WTC11 (cell line): Measurements from ENCODE around the gene CTXND2. TPM values are rescaled to one million over a fixed set of nuclear protein-coding genes. Genes with fewer than 3 reads are reported as not detected.

Experiments
- ATAC-seq: fragments of 200-7000 bp; cut with Tn5 transposase; 2 replicates; pipeline ENCODE4 v1.10.0; 2021; ENCODE audit warnings: mild to moderate bottlenecking, moderate library complexity
- CTCF ChIA-PET: fragments of 300-600 bp; sonication (Branson Sonifier 250); formaldehyde crosslinking; loops from one replicate; lab custom pipeline; 2021; ENCODE audit warnings: antibody characterized with exemption; lab: Charles Lee
- POLR2A ChIA-PET: fragments of 350-600 bp; sonication (Branson Sonifier 250); formaldehyde crosslinking; loops from one replicate; lab custom pipeline; 2021; ENCODE audit warnings: antibody characterized with exemption; lab: Charles Lee
- DNase-seq: peaks from one replicate; pipeline ENCODE4 v3.0.0; 2021; ENCODE audit warnings: low spot score
- H3K27ac Mint-ChIP-seq: 2 replicates; pipeline ENCODE4 v1.8.0; 2021; ENCODE audit warnings: mixed read lengths
- H3K27me3 Mint-ChIP-seq: 2 replicates; pipeline ENCODE4 v1.8.0; 2021; ENCODE audit warnings: low read depth, mild to moderate bottlenecking, moderate library complexity, mixed read lengths
- H3K36me3 Mint-ChIP-seq: 2 replicates; pipeline ENCODE4 v1.8.0; 2021; ENCODE audit warnings: mixed read lengths
- H3K4me1 Mint-ChIP-seq: 2 replicates; pipeline ENCODE4 v1.8.0; 2022; ENCODE audit warnings: mixed read lengths
- H3K4me3 Mint-ChIP-seq: 2 replicates; pipeline ENCODE4 v1.8.0; 2021; ENCODE audit warnings: mild to moderate bottlenecking, moderate library complexity, mixed read lengths
- H3K9me3 Mint-ChIP-seq: 2 replicates; pipeline ENCODE4 v1.8.0; 2021; ENCODE audit warnings: mixed read lengths
- CREM ChIP-seq: sonication (generic); formaldehyde crosslinking; IDR thresholded peaks from 2 replicates; pipeline ENCODE4 v1.8.1; 2022; ENCODE audit warnings: mild to moderate bottlenecking, missing genetic modification reagents, moderate library complexity
- ESRRA ChIP-seq: sonication (generic); formaldehyde crosslinking; IDR thresholded peaks from 2 replicates; pipeline ENCODE4 v1.8.1; 2022; ENCODE audit warnings: mild to moderate bottlenecking, missing genetic modification reagents, borderline replicate concordance
- FOXK1 ChIP-seq: sonication (generic); formaldehyde crosslinking; IDR thresholded peaks from 2 replicates; pipeline ENCODE4 v1.8.0; 2022; ENCODE audit warnings: mild to moderate bottlenecking, moderate library complexity, missing genetic modification reagents
- GRHL2 ChIP-seq: fragments of 250-450 bp; sonication (Bioruptor Pico); IDR thresholded peaks from 2 replicates; pipeline ENCODE4 v1.8.0; 2022; ENCODE audit warnings: mild to moderate bottlenecking, moderate library complexity; ENCODE audit not compliant: insufficient replicate concordance, severe bottlenecking
- RELA ChIP-seq: sonication (generic); formaldehyde crosslinking; IDR thresholded peaks from 2 replicates; pipeline ENCODE4 v1.8.1; 2022; ENCODE audit warnings: missing genetic modification reagents, mild to moderate bottlenecking, borderline replicate concordance
- ZNF232 ChIP-seq: sonication (generic); formaldehyde crosslinking; IDR thresholded peaks from 2 replicates; pipeline ENCODE4 v1.8.0; 2022; ENCODE audit warnings: mild to moderate bottlenecking, missing genetic modification reagents
- ZNF671 ChIP-seq: fragments of 250-450 bp; sonication (Bioruptor Pico); IDR thresholded peaks from 2 replicates; pipeline ENCODE4 v1.8.0; 2021; ENCODE audit warnings: mild to moderate bottlenecking
- total RNA-seq: library from RNA; stranded (reverse); gene quantifications from 3 replicates; pipeline ENCODE4 v1.2.3, GENCODE V29; 2021
- TF ChIP-seq, protein P1 (sequence below): sonication (generic); formaldehyde crosslinking; IDR thresholded peaks from 2 replicates; pipeline ENCODE4 v1.8.1; 2022; ENCODE audit warnings: low read depth, mild to moderate bottlenecking, moderate library complexity, missing genetic modification reagents, borderline replicate concordance
- TF ChIP-seq, protein P2 (sequence below): sonication (generic); formaldehyde crosslinking; IDR thresholded peaks from 2 replicates; pipeline ENCODE4 v1.8.1; 2022; ENCODE audit warnings: low read depth, missing genetic modification reagents, borderline replicate concordance
- TF ChIP-seq, protein P3 (sequence below): sonication (generic); formaldehyde crosslinking; IDR thresholded peaks from 2 replicates; pipeline ENCODE4 v1.8.1; 2023; ENCODE audit warnings: mild to moderate bottlenecking, missing genetic modification reagents
- TF ChIP-seq, protein P4 (sequence below): sonication (generic); formaldehyde crosslinking; IDR thresholded peaks from 2 replicates; pipeline ENCODE4 v1.8.1; 2023; ENCODE audit warnings: mild to moderate bottlenecking, missing genetic modification reagents, moderate library complexity
- TF ChIP-seq, protein P5 (sequence below): sonication (generic); formaldehyde crosslinking; IDR thresholded peaks from 2 replicates; pipeline ENCODE4 v1.8.1; 2023; ENCODE audit warnings: mild to moderate bottlenecking, missing genetic modification reagents, moderate library complexity
- TF ChIP-seq, protein P6 (sequence below): sonication (generic); formaldehyde crosslinking; IDR thresholded peaks from 2 replicates; pipeline ENCODE4 v1.8.1; 2023; ENCODE audit warnings: mild to moderate bottlenecking, missing genetic modification reagents
- TF ChIP-seq, protein P7 (sequence below): sonication (generic); formaldehyde crosslinking; IDR thresholded peaks from 2 replicates; pipeline ENCODE4 v1.8.0; 2023; ENCODE audit warnings: missing genetic modification reagents, mild to moderate bottlenecking, borderline replicate concordance
- TF ChIP-seq, protein P8 (sequence below): sonication (generic); formaldehyde crosslinking; IDR thresholded peaks from 2 replicates; pipeline ENCODE4 v1.8.0; 2022; ENCODE audit warnings: mild to moderate bottlenecking, missing genetic modification reagents
- TF ChIP-seq, protein P9 (sequence below): sonication (generic); formaldehyde crosslinking; conservative IDR thresholded peaks from 2 replicates; pipeline ENCODE4 v1.8.1; 2022; ENCODE audit warnings: mild to moderate bottlenecking, missing genetic modification reagents

The CTXND2 gene
- total RNA-seq, 1 experiment from 2014 or later: not detected

DNA sequence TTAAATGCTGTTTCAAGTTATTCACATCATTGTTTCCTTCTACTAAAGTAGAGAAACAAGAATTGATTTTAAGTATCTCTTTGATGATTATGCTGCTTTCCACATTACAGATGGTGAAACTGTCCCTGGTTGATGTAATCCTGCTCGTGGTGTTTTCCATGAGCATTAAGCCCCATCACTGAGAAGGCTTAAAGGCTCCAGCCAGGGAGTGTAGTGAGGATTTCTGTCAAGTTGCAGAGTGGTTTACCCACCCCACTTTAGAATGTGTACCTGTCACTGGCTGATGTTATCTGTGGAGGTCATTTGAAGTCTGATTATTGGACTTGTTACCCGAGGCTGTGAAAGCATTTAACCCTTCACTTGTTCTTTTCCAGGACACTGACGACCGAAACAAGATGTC is 74.8 kb downstream of the CTXND2 start:
- CTCF ChIA-PET: interaction anchor here (1.0 to 1.7 kb wide), 3 partner anchors 10 to 35 kb away, joined by 3 to 5 read pairs (median 5); no protein-coding TSS in a partner anchor
- H3K4me1 Mint-ChIP-seq: no peaks in the 10 kb centered on the region
- H3K36me3 Mint-ChIP-seq: peaks cover 85% of the 10 kb centered on the region
- DNase-seq: no peak
- no peak overlapping the region for H3K4me3 Mint-ChIP-seq
- ATAC-seq: no peak
- no peak overlapping the region for H3K27ac Mint-ChIP-seq
- TF ChIP-seq, protein P1, sequence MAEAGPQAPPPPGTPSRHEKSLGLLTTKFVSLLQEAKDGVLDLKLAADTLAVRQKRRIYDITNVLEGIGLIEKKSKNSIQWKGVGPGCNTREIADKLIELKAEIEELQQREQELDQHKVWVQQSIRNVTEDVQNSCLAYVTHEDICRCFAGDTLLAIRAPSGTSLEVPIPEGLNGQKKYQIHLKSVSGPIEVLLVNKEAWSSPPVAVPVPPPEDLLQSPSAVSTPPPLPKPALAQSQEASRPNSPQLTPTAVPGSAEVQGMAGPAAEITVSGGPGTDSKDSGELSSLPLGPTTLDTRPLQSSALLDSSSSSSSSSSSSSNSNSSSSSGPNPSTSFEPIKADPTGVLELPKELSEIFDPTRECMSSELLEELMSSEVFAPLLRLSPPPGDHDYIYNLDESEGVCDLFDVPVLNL (CRISPR knock-in tag): no peak
- TF ChIP-seq, protein P2, sequence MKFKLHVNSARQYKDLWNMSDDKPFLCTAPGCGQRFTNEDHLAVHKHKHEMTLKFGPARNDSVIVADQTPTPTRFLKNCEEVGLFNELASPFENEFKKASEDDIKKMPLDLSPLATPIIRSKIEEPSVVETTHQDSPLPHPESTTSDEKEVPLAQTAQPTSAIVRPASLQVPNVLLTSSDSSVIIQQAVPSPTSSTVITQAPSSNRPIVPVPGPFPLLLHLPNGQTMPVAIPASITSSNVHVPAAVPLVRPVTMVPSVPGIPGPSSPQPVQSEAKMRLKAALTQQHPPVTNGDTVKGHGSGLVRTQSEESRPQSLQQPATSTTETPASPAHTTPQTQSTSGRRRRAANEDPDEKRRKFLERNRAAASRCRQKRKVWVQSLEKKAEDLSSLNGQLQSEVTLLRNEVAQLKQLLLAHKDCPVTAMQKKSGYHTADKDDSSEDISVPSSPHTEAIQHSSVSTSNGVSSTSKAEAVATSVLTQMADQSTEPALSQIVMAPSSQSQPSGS (CRISPR knock-in tag): no peak
- TF ChIP-seq, protein P3, sequence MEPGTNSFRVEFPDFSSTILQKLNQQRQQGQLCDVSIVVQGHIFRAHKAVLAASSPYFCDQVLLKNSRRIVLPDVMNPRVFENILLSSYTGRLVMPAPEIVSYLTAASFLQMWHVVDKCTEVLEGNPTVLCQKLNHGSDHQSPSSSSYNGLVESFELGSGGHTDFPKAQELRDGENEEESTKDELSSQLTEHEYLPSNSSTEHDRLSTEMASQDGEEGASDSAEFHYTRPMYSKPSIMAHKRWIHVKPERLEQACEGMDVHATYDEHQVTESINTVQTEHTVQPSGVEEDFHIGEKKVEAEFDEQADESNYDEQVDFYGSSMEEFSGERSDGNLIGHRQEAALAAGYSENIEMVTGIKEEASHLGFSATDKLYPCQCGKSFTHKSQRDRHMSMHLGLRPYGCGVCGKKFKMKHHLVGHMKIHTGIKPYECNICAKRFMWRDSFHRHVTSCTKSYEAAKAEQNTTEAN (CRISPR knock-in tag): no peak
- TF ChIP-seq, protein P4, sequence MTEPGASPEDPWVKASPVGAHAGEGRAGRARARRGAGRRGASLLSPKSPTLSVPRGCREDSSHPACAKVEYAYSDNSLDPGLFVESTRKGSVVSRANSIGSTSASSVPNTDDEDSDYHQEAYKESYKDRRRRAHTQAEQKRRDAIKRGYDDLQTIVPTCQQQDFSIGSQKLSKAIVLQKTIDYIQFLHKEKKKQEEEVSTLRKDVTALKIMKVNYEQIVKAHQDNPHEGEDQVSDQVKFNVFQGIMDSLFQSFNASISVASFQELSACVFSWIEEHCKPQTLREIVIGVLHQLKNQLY: no peak
- TF ChIP-seq, protein P5, sequence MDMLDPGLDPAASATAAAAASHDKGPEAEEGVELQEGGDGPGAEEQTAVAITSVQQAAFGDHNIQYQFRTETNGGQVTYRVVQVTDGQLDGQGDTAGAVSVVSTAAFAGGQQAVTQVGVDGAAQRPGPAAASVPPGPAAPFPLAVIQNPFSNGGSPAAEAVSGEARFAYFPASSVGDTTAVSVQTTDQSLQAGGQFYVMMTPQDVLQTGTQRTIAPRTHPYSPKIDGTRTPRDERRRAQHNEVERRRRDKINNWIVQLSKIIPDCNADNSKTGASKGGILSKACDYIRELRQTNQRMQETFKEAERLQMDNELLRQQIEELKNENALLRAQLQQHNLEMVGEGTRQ (CRISPR knock-in tag): no peak
- TF ChIP-seq, protein P6, sequence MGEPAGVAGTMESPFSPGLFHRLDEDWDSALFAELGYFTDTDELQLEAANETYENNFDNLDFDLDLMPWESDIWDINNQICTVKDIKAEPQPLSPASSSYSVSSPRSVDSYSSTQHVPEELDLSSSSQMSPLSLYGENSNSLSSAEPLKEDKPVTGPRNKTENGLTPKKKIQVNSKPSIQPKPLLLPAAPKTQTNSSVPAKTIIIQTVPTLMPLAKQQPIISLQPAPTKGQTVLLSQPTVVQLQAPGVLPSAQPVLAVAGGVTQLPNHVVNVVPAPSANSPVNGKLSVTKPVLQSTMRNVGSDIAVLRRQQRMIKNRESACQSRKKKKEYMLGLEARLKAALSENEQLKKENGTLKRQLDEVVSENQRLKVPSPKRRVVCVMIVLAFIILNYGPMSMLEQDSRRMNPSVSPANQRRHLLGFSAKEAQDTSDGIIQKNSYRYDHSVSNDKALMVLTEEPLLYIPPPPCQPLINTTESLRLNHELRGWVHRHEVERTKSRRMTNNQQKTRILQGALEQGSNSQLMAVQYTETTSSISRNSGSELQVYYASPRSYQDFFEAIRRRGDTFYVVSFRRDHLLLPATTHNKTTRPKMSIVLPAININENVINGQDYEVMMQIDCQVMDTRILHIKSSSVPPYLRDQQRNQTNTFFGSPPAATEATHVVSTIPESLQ (CRISPR knock-in tag): no peak
- TF ChIP-seq, protein P7, sequence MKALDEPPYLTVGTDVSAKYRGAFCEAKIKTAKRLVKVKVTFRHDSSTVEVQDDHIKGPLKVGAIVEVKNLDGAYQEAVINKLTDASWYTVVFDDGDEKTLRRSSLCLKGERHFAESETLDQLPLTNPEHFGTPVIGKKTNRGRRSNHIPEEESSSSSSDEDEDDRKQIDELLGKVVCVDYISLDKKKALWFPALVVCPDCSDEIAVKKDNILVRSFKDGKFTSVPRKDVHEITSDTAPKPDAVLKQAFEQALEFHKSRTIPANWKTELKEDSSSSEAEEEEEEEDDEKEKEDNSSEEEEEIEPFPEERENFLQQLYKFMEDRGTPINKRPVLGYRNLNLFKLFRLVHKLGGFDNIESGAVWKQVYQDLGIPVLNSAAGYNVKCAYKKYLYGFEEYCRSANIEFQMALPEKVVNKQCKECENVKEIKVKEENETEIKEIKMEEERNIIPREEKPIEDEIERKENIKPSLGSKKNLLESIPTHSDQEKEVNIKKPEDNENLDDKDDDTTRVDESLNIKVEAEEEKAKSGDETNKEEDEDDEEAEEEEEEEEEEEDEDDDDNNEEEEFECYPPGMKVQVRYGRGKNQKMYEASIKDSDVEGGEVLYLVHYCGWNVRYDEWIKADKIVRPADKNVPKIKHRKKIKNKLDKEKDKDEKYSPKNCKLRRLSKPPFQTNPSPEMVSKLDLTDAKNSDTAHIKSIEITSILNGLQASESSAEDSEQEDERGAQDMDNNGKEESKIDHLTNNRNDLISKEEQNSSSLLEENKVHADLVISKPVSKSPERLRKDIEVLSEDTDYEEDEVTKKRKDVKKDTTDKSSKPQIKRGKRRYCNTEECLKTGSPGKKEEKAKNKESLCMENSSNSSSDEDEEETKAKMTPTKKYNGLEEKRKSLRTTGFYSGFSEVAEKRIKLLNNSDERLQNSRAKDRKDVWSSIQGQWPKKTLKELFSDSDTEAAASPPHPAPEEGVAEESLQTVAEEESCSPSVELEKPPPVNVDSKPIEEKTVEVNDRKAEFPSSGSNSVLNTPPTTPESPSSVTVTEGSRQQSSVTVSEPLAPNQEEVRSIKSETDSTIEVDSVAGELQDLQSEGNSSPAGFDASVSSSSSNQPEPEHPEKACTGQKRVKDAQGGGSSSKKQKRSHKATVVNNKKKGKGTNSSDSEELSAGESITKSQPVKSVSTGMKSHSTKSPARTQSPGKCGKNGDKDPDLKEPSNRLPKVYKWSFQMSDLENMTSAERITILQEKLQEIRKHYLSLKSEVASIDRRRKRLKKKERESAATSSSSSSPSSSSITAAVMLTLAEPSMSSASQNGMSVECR (CRISPR knock-in tag): no peak
- TF ChIP-seq ZNF671: no peak
- TF ChIP-seq, protein P8, sequence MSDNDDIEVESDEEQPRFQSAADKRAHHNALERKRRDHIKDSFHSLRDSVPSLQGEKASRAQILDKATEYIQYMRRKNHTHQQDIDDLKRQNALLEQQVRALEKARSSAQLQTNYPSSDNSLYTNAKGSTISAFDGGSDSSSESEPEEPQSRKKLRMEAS (CRISPR knock-in tag): no peak
- TF ChIP-seq CREM (CRISPR knock-in tag): no peak
- TF ChIP-seq ESRRA (CRISPR knock-in tag): no peak
- TF ChIP-seq, protein P9, sequence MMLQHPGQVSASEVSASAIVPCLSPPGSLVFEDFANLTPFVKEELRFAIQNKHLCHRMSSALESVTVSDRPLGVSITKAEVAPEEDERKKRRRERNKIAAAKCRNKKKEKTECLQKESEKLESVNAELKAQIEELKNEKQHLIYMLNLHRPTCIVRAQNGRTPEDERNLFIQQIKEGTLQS (CRISPR knock-in tag): no peak
- TF ChIP-seq ZNF232: no peak
- TF ChIP-seq GRHL2 (CRISPR knock-in tag): no peak
- TF ChIP-seq FOXK1 (CRISPR knock-in tag): no peak
- no peak for TF ChIP-seq RELA
- POLR2A ChIA-PET: no interaction called here
- no peaks in the 10 kb centered on the region for H3K9me3 Mint-ChIP-seq
- H3K27me3 Mint-ChIP-seq: no peaks in the 10 kb centered on the region

Other genes with a start within 250 kb of the CTXND2 start
- 39.5 to 46.1 TPM (median 43.3 TPM) in 3 replicates for gene GOLPH3L, start 190.0 kb upstream of the CTXND2 start, total RNA-seq
- not detected in 3 replicates for gene HORMAD1, start 166.2 kb upstream of the CTXND2 start, total RNA-seq
- gene CTSS, start 121.4 kb upstream of the CTXND2 start, total RNA-seq: 0.66 to 1.1 TPM (median 0.71 TPM) in 3 replicates
- gene CTSK, start 78.9 kb upstream of the CTXND2 start, total RNA-seq: 7.5 to 9.4 TPM (median 8.7 TPM) in 3 replicates
- gene ARNT, start 10.5 kb upstream of the CTXND2 start, total RNA-seq: 30.7 to 35.0 TPM (median 33.8 TPM) in 3 replicates
- gene SETDB1, start 39.2 kb downstream of the CTXND2 start, total RNA-seq: 48.1 to 53.1 TPM (median 48.8 TPM) in 3 replicates
- gene CERS2, start 87.7 kb downstream of the CTXND2 start, total RNA-seq: 182 to 203 TPM (median 200 TPM) in 3 replicates
- 1.5 to 1.6 TPM (median 1.6 TPM) in 3 replicates for gene ANXA9, start 95.2 kb downstream of the CTXND2 start, total RNA-seq
- gene MINDY1, start 119.8 kb downstream of the CTXND2 start, total RNA-seq: 10.1 to 11.2 TPM (median 11.0 TPM) in 3 replicates
- 24.5 to 29.6 TPM (median 28.5 TPM) in 3 replicates for gene PRUNE1, start 121.3 kb downstream of the CTXND2 start, total RNA-seq
- 2.5 to 4.0 TPM (median 3.8 TPM) in 3 replicates for gene BNIPL, start 149.4 kb downstream of the CTXND2 start, total RNA-seq
- gene C1orf56, start 160.6 kb downstream of the CTXND2 start, total RNA-seq: 2.9 to 5.4 TPM (median 3.6 TPM) in 3 replicates
- 72.8 to 76.3 TPM (median 75.5 TPM) in 3 replicates for gene CDC42SE1, start 172.5 kb downstream of the CTXND2 start, total RNA-seq
- 12.7 to 16.4 TPM (median 13.6 TPM) in 3 replicates for gene MLLT11, start 173.3 kb downstream of the CTXND2 start, total RNA-seq
- 1.4 to 3.3 TPM (median 1.7 TPM) in 3 replicates for gene GABPB2, start 183.6 kb downstream of the CTXND2 start, total RNA-seq